Brain microvascular endothelial cell (primary cell): ENCODE data around the gene NTN1.
"Not testable (repeated sequence)": the region's sequence is repeated elsewhere in the genome, so short reads cannot be mapped to it uniquely, and the experiment has no call there.

ENCODE experiments used
- DNase-seq: peaks from one replicate; pipeline ENCODE4 v3.0.0-alpha.2; 2020
- H3K27ac ChIP-seq: fragments of 250-450 bp; sonication (Bioruptor Pico); 2 replicates; pipeline ENCODE4 v1.5.1; 2020; ENCODE audit warnings: mild to moderate bottlenecking, moderate library complexity
- H3K27me3 ChIP-seq: fragments of 250-450 bp; sonication (Bioruptor Pico); replicated peaks from 2 replicates; pipeline ENCODE4 v1.5.1; 2020; ENCODE audit warnings: mild to moderate bottlenecking
- H3K36me3 ChIP-seq: fragments of 250-450 bp; sonication (Bioruptor Pico); replicated peaks from 2 replicates; pipeline ENCODE4 v1.5.1; 2020; ENCODE audit warnings: mild to moderate bottlenecking
- H3K4me3 ChIP-seq: 2 replicates; pipeline ENCODE4 v1.5.1; 2011; ENCODE audit warnings: low read depth, mild to moderate bottlenecking, control low read depth, low read length, moderate library complexity
- CTCF ChIP-seq: IDR thresholded peaks from 2 replicates; pipeline ENCODE4 v1.5.1; 2011; ENCODE audit warnings: low read depth, mild to moderate bottlenecking, moderate library complexity, low read length, control low read depth, inconsistent platforms; ENCODE audit errors: missing control alignments
- in situ Hi-C: cut with HindIII; loops from 2 replicates; pipeline ENCODE4 v1.10.0; 2017; ENCODE audit warnings: low sequenced_read_pairs, low pct_ligation_motif_present

The NTN1 gene

GRCh38 chr17:9253308-9253707, 232.0 kb downstream of the NTN1 start:
- Histone ChIP-seq H3K4me3 (no peak overlapping the region), H3K27me3 (no peaks in the 10 kb centered on the region), H3K36me3 (no peaks in the 10 kb centered on the region), H3K27ac (no peak overlapping the region)
- in situ Hi-C loops: no loop called here
- no peak for DNase-seq
- no peak for TF ChIP-seq CTCF

GRCh38 chr17:9254841-9255240, 233.5 kb downstream of the NTN1 start:
- DNase-seq: no peak
- H3K4me3 ChIP-seq: no peak overlapping the region
- no peak for TF ChIP-seq CTCF
- no peak overlapping the region for H3K27ac ChIP-seq
- in situ Hi-C loops: no loop called here
- no peaks in the 10 kb centered on the region for H3K36me3 ChIP-seq
- H3K27me3 ChIP-seq: no peaks in the 10 kb centered on the region

GRCh38 chr17:9255833-9256232, 234.5 kb downstream of the NTN1 start:
- DNase-seq: no peak
- no peak for TF ChIP-seq CTCF
- Histone ChIP-seq H3K36me3 (no peaks in the 10 kb centered on the region), H3K27ac (no peak overlapping the region), H3K4me3 (no peak overlapping the region), H3K27me3 (no peaks in the 10 kb centered on the region)
- in situ Hi-C loops: no loop called here

- Histone ChIP-seq H3K4me3 (no peak overlapping the region), H3K36me3 (no peaks in the 10 kb centered on the region), H3K27me3 (no peaks in the 10 kb centered on the region), H3K27ac (no peak overlapping the region)
- in situ Hi-C loops: no loop called here
- no peak for DNase-seq
- TF ChIP-seq CTCF: no peak
Measured at GRCh38 chr17:9256361-9256750, 235.0 kb downstream of the NTN1 start.

GRCh38 chr17:9256751-9257629, 235.7 kb downstream of the NTN1 start:
- Histone ChIP-seq H3K36me3 (no peaks in the 10 kb centered on the region), H3K4me3 (no peak overlapping the region), H3K27ac (no peak overlapping the region), H3K27me3 (no peaks in the 10 kb centered on the region)
- in situ Hi-C loops: no loop called here
- no peak for TF ChIP-seq CTCF
- no peak for DNase-seq

GRCh38 chr17:9257630-9257965, 236.3 kb downstream of the NTN1 start:
- H3K36me3 ChIP-seq, DNase-seq, H3K27ac ChIP-seq, H3K27me3 ChIP-seq, H3K4me3 ChIP-seq, in situ Hi-C loops: not testable (repeated sequence)
